Measurements from ENCODE around the gene SLC27A5.

DNA sequence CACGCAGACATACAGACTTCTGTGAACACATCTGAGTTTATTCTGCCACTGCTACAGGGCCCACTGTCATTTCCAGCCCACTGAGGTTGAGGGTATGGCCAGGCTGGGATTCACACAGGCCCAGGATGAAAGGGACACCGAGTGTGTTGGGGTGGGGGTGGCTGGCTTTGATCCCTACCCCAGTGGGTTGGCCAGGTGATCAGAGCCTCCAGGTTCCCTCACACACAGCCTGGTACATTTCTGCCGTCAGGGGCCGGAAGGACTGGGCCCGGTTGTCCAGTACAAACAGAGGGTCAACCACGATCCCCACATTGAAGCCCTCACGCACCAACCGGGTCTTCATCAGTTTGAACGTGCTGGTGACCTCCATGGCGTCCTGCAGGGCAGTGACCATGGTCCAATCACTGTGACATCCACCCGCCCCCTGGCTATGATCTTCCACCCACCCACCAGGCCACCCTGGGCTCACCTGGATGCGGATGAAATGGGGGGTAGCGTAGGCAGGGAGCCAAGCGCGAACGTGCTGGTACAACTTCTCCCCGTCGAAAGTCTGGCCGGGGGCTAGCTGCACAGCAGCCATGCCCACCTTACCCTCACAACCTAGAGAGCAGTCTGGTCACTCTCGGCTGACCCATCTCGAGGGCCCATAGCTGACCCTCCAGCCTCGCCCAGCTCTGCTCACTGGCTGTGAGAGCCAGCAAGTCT, 13.3 kb downstream of the SLC27A5 start:
- TF ChIP-seq, protein P1, sequence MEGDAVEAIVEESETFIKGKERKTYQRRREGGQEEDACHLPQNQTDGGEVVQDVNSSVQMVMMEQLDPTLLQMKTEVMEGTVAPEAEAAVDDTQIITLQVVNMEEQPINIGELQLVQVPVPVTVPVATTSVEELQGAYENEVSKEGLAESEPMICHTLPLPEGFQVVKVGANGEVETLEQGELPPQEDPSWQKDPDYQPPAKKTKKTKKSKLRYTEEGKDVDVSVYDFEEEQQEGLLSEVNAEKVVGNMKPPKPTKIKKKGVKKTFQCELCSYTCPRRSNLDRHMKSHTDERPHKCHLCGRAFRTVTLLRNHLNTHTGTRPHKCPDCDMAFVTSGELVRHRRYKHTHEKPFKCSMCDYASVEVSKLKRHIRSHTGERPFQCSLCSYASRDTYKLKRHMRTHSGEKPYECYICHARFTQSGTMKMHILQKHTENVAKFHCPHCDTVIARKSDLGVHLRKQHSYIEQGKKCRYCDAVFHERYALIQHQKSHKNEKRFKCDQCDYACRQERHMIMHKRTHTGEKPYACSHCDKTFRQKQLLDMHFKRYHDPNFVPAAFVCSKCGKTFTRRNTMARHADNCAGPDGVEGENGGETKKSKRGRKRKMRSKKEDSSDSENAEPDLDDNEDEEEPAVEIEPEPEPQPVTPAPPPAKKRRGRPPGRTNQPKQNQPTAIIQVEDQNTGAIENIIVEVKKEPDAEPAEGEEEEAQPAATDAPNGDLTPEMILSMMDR (IDR thresholded peaks at IDR 0.05) = no peak
- no peak for TF ChIP-seq POLR2A (IDR thresholded peaks at IDR 0.05)
- TF ChIP-seq EP300 (IDR thresholded peaks at IDR 0.05) = no peak

Measured in tibial nerve (tissue), 4 donors.